ENCODE data around the gene RBM7.

The RBM7 gene

DNA sequence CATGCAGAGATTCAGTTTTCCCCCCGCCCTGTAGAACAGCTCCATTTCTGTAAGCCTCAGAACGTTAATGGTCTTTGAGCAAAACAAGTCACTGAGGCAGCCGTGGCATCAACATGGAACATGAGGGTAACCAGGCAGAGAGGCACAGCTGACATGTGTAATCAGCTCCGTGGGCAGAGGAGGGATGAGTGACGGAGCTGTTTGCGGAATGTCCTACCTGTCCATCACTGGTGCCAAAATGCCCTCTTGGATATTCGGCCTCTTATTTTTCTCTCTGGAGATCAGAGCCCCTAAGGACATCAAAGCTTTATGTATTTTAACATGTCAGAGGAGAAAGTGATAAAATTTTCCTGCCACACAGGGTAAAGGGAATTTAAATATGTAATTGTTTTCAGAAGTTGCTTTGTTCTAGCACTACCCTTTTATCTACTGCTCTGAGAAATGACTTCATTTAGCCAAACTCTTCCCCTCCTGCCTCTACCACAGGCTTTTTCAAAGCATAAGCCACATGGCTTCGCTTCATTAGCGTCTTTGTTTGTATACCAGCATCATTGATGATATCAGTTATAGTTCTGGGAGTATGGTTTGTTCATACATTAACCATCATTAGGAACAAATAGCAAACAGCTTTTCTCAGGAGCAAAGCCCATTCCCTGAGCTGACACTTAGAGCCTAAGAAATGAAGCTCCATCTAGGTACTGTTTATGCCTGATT lies 33.1 kb upstream of the RBM7 start:
- no peak overlapping the region for H3K9ac ChIP-seq
- TF ChIP-seq, protein P1, sequence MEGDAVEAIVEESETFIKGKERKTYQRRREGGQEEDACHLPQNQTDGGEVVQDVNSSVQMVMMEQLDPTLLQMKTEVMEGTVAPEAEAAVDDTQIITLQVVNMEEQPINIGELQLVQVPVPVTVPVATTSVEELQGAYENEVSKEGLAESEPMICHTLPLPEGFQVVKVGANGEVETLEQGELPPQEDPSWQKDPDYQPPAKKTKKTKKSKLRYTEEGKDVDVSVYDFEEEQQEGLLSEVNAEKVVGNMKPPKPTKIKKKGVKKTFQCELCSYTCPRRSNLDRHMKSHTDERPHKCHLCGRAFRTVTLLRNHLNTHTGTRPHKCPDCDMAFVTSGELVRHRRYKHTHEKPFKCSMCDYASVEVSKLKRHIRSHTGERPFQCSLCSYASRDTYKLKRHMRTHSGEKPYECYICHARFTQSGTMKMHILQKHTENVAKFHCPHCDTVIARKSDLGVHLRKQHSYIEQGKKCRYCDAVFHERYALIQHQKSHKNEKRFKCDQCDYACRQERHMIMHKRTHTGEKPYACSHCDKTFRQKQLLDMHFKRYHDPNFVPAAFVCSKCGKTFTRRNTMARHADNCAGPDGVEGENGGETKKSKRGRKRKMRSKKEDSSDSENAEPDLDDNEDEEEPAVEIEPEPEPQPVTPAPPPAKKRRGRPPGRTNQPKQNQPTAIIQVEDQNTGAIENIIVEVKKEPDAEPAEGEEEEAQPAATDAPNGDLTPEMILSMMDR (IDR thresholded peaks at IDR 0.05): no peak
- no peaks in the 10 kb centered on the region for H3K4me1 ChIP-seq
- H3K27me3 ChIP-seq (ENCODE audit: control insufficient read depth, insufficient read depth, low read length): no peaks in the 10 kb centered on the region
- no peaks in the 10 kb centered on the region for H3K9me3 ChIP-seq (ENCODE audit: control insufficient read depth, low read length)
- H3K4me2 ChIP-seq (ENCODE audit: low read length): no peak overlapping the region
- no peaks in the 10 kb centered on the region for H3K36me3 ChIP-seq (ENCODE audit: control insufficient read depth, insufficient read depth, low read length)
- H2AFZ ChIP-seq: no peak overlapping the region
- H3K27ac ChIP-seq: no peak overlapping the region
- H3K79me2 ChIP-seq: no peaks in the 10 kb centered on the region
- no peak overlapping the region for H3K4me3 ChIP-seq (ENCODE audit: low read depth, low read length)

DNA sequence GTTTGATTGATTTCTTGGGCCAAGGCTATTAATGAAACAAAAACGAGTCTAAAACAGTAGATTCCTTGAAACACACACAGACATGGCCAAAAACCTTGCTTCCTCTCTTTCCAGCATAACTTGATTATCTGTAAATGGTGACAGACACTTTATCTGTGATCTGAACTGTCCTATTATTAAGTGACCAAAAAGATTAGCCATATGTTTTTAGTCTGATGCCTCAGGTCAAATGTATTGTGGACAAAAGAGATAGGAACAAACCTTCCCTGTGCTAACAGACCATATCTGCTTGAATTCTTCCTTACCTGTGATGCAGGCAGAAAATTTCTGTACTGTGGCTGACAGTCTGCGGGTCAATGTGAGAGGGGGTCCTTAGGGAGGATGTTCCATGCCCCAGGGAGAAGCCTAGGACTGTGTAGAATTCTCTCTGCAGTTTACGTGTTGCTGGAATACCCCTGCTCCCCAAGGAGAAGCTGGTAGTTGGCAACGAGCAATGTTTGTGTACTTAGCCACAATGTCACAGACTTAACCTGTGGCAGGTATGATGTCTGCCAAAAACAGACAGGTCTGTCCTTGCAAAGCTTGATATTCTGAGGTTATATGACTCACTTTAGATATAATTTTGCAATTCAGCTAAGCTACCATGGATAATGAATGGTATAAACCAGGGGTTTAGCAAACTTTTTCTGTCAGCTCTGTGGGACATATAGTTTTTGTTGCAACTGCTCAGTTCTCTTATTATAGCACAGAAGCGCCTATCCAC lies 31.4 kb upstream of the RBM7 start:
- no peaks in the 10 kb centered on the region for H3K36me3 ChIP-seq (ENCODE audit: control insufficient read depth, insufficient read depth, low read length)
- no peak overlapping the region for H2AFZ ChIP-seq
- TF ChIP-seq, protein P1 (IDR thresholded peaks at IDR 0.05): no peak
- H3K9me3 ChIP-seq (ENCODE audit: control insufficient read depth, low read length): no peaks in the 10 kb centered on the region
- no peak overlapping the region for H3K9ac ChIP-seq
- no peak overlapping the region for H3K4me2 ChIP-seq (ENCODE audit: low read length)
- no peaks in the 10 kb centered on the region for H3K27me3 ChIP-seq (ENCODE audit: control insufficient read depth, insufficient read depth, low read length)
- no peaks in the 10 kb centered on the region for H3K4me1 ChIP-seq
- no peaks in the 10 kb centered on the region for H3K79me2 ChIP-seq
- no peak overlapping the region for H3K27ac ChIP-seq
- no peak overlapping the region for H3K4me3 ChIP-seq (ENCODE audit: low read depth, low read length)

DNA sequence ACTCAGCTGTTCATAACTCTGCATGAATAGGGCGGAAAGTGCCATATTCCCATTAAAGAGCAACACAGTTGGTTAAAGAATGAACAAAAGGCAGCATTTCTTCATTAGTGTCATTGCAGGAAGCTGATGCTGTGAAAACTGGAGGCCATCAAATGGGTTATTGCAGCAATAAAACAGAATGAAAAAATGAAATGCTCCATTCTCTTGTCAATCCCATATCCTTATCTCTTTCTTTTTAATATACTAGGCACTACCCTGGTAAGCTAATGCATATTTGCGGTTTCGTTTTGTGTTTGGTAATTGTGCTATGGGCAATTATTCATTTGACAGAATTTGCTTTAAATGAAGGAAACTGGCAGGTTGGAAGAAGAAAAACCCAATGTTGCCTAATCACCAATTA lies 25.4 kb upstream of the RBM7 start:
- Histone ChIP-seq H3K27me3 (ENCODE audit: control insufficient read depth, insufficient read depth, low read length) (no peaks in the 10 kb centered on the region), H3K36me3 (ENCODE audit: control insufficient read depth, insufficient read depth, low read length) (no peaks in the 10 kb centered on the region), H3K79me2 (no peaks in the 10 kb centered on the region), H3K9me3 (ENCODE audit: control insufficient read depth, low read length) (no peaks in the 10 kb centered on the region), H2AFZ (no peak overlapping the region), H3K27ac (no peak overlapping the region), H3K9ac (no peak overlapping the region), H3K4me3 (ENCODE audit: low read depth, low read length) (no peak overlapping the region), H3K4me1 (no peaks in the 10 kb centered on the region), H3K4me2 (ENCODE audit: low read length) (no peak overlapping the region)
- TF ChIP-seq, protein P1 (IDR thresholded peaks at IDR 0.05): no peak

DNA sequence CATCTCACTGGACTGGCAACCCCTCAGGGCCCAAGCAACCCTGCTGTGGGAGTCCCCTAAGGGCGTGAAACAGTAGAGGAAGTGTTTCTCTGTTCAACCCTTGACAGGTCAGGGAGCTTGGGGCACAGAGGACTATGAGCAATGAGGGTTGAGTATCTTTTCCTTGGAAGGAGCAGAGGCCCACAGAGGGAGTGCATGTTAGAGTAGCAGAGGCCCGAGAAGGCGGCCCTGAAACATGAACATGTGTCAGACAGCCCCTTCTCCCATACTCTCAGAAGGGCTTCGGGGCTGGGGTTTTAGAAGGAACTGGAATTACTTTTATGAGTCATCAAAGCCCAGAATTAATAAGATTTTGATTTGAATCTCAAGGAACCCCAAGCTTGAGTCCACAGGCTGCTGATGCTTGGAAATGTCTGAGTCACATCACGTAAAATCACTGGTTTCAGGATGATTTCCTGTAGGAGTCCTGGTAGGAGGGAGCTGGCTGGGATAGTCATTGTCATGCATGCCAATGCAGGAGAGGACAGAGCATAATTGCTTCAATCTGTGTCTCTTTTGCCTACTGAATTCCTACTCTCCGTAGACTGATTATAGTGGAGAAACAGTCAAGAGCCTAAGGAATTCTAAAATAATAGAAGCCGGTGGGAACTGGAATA lies 22.7 kb upstream of the RBM7 start:
- TF ChIP-seq, protein P1 (IDR thresholded peaks at IDR 0.05): no peak
- no peak overlapping the region for H3K27ac ChIP-seq
- H3K27me3 ChIP-seq (ENCODE audit: control insufficient read depth, insufficient read depth, low read length): no peaks in the 10 kb centered on the region
- H3K36me3 ChIP-seq (ENCODE audit: control insufficient read depth, insufficient read depth, low read length): no peaks in the 10 kb centered on the region
- H3K4me2 ChIP-seq (ENCODE audit: low read length): no peak overlapping the region
- H3K79me2 ChIP-seq: no peaks in the 10 kb centered on the region
- no peak overlapping the region for H3K4me3 ChIP-seq (ENCODE audit: low read depth, low read length)
- H3K4me1 ChIP-seq: no peaks in the 10 kb centered on the region
- H3K9ac ChIP-seq: no peak overlapping the region
- H3K9me3 ChIP-seq (ENCODE audit: control insufficient read depth, low read length): no peaks in the 10 kb centered on the region
- no peak overlapping the region for H2AFZ ChIP-seq

Data from parathyroid adenoma (tissue), 2 donors.